Muscle layer of colon (tissue), 2 donors: ENCODE data around the gene NKX1-1.
"Not testable (repeated sequence)": the region's sequence is repeated elsewhere in the genome, so short reads cannot be mapped to it uniquely, and the experiment has no call there.

Experiments
- H3K27ac ChIP-seq: one replicate; pipeline ENCODE4 v1.7.0; 2013; ENCODE audit warnings: low read depth, mild to moderate bottlenecking, low read length, moderate library complexity
- H3K27me3 ChIP-seq, 2 donors: one replicate each; pipeline ENCODE4 v1.7.0; 2013; ENCODE audit warnings: low read length in 2 of 2, mild to moderate bottlenecking in 2 of 2; ENCODE audit not compliant: insufficient read depth in 2 of 2, control insufficient read depth in 1 of 2
- H3K36me3 ChIP-seq: one replicate; pipeline ENCODE4 v1.7.0; 2013; ENCODE audit warnings: mild to moderate bottlenecking, low read length; ENCODE audit not compliant: insufficient read depth
- H3K4me1 ChIP-seq: one replicate; pipeline ENCODE4 v1.7.0; 2013; ENCODE audit warnings: mild to moderate bottlenecking, low read length; ENCODE audit not compliant: insufficient read depth
- H3K4me3 ChIP-seq, 2 donors: one replicate each; pipeline ENCODE4 v1.7.0; 2013; ENCODE audit warnings: low read length in 2 of 2, low read depth in 1 of 2, mild to moderate bottlenecking in 1 of 2, moderate library complexity in 1 of 2
- H3K9ac ChIP-seq: one replicate; pipeline ENCODE4 v1.7.0; 2013; ENCODE audit warnings: low read length
- H3K9me3 ChIP-seq: one replicate; pipeline ENCODE4 v1.7.0; 2013; ENCODE audit warnings: mild to moderate bottlenecking, low read length
- donor health status: abdominal sarcoma.
- donor health status: Adenocarcinoma of cecum.

Gene NKX1-1

DNA sequence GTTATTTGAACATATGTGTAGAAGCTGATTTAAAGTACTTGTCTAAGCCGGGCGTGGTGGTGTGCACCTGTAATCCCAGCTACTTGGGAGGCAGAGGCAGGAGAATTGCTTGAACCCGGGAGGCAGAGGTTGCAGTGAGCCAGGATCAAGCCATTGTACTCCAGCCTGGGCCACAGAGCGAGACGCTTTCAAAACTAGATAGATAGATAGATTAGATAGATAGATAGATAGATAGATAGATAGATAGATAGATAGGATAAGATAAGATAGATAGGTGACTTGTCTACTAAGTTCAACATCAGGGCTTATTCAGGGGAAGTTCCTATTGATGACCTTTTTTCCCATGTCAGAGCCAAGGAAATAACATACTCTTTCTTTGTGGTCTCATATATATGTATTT is 12.9 kb downstream of the NKX1-1 start:
- not testable (repeated sequence) for H3K9me3 ChIP-seq, H3K27me3 ChIP-seq

GRCh38 chr4:1385373-1386340 is 20.6 kb downstream of the NKX1-1 start:
- Histone ChIP-seq H3K27ac (no peak overlapping the region), H3K4me3 (no peak overlapping the region), H3K27me3 (no peaks in the 10 kb centered on the region), H3K9me3 (no peaks in the 10 kb centered on the region), H3K36me3 (peaks cover 7% of the 10 kb centered on the region), H3K9ac (no peak overlapping the region), H3K4me1 (no peaks in the 10 kb centered on the region)

More for the DNA sequence above, 12.9 kb downstream of the NKX1-1 start:
- not testable (repeated sequence) for H3K27ac ChIP-seq, H3K4me3 ChIP-seq, H3K36me3 ChIP-seq, H3K9ac ChIP-seq, H3K4me1 ChIP-seq

- H3K27ac ChIP-seq: no peak overlapping the region
- H3K9ac ChIP-seq: no peak overlapping the region
- no peaks in the 10 kb centered on the region for H3K27me3 ChIP-seq
- H3K36me3 ChIP-seq: peaks cover 7% of the 10 kb centered on the region
- no peaks in the 10 kb centered on the region for H3K9me3 ChIP-seq
- no peaks in the 10 kb centered on the region for H3K4me1 ChIP-seq
- H3K4me3 ChIP-seq: no peak overlapping the region
These were observed 21.4 kb downstream of the NKX1-1 start for GRCh38 chr4:1384675-1385372.

DNA sequence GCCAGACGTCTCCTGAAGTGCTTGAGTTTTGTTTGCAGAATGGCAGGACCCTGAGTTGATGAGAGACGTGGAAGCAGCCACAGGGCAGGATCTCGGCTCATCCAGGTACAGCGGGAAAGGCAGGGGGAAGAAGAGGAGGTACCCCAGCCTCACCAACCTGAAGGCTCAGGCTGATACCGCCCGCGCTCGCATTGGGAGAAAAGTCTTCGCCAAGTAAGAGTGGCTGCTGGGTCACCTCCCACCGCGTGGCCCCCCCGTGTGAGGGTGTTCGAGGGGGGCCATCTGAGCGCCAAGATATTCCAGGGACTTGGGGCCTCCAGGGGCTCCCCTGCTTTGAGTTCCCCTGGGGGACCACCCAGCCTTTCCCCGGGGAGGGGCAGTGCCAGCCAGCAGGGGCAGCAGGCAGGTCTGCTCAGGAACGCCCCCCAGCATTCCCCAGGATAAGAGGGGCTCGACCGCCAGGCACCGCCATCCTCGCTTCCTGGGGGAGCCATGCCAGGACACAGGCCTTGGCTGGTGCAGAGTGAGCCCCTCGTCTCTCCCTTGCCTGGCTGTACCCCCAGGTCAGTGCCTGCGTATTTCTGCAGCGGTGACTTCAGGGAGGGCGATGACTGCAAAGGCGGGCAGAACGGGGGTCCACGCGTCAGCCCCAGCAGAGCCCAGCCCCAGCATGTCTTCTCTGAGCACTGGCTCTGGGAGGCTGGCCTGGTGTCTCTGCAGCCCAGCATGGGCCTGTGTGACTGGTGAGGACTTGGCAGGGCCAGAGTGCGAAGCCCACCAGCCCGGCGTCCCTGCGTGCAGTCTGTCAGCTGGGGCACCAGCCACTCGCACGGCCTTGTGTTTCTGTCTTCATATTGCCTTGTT is 22.3 kb downstream of the NKX1-1 start:
- H3K27ac ChIP-seq: no peak overlapping the region

GRCh38 chr4:1382776-1383727 is 23.2 kb downstream of the NKX1-1 start:
- H3K9ac ChIP-seq: no peak overlapping the region
- H3K9me3 ChIP-seq: no peaks in the 10 kb centered on the region
- H3K4me1 ChIP-seq: no peaks in the 10 kb centered on the region
- H3K36me3 ChIP-seq: peaks cover 7% of the 10 kb centered on the region
- H3K27me3 ChIP-seq: no peaks in the 10 kb centered on the region
- no peak overlapping the region for H3K27ac ChIP-seq
- H3K4me3 ChIP-seq: no peak overlapping the region

More for the DNA sequence above, 22.3 kb downstream of the NKX1-1 start:
- no peaks in the 10 kb centered on the region for H3K27me3 ChIP-seq
- no peaks in the 10 kb centered on the region for H3K9me3 ChIP-seq
- H3K4me3 ChIP-seq: no peak overlapping the region
- H3K4me1 ChIP-seq: no peaks in the 10 kb centered on the region
- peaks cover 7% of the 10 kb centered on the region for H3K36me3 ChIP-seq
- H3K9ac ChIP-seq: no peak overlapping the region

DNA sequence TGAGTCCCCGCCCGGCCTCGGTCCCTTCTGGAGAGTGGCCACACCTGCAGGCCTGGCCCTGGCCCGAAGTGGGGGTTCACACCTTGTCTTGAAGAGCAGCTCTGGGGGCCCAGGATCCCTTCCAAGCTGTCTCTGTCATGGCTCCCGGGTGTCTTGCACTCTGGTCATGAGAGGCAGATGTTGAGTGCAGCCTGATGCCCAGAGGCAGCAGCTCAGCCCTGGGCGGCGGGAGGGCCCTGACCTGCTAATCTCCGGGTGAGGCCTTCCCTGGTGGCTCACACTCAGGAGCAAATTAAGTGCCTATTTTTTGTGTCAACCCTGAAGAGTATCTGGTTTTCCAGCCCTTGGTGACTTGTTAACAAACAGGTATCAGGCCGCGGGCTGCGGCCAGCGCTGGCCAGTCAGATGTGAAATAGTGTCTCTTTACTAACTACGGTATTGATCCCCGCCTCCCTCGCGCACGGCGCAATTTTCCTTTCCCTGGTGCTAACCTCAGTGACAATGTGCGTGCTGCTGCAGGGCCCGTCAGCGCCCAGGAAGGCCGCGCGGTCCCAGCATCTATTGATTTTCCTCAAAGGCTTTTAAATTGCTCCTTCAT is 24.2 kb downstream of the NKX1-1 start:
- no peak overlapping the region for H3K9ac ChIP-seq
- H3K27me3 ChIP-seq: no peaks in the 10 kb centered on the region
- no peak overlapping the region for H3K4me3 ChIP-seq
- H3K36me3 ChIP-seq: peaks cover 7% of the 10 kb centered on the region
- H3K4me1 ChIP-seq: no peaks in the 10 kb centered on the region
- H3K27ac ChIP-seq: no peak overlapping the region
- no peaks in the 10 kb centered on the region for H3K9me3 ChIP-seq

GRCh38 chr4:1381181-1381621 is 25.0 kb downstream of the NKX1-1 start:
- Histone ChIP-seq H3K27ac (no peak overlapping the region), H3K9ac (no peak overlapping the region), H3K4me3 (no peak overlapping the region), H3K36me3 (peaks cover 4% of the 10 kb centered on the region), H3K4me1 (no peaks in the 10 kb centered on the region), H3K9me3 (no peaks in the 10 kb centered on the region), H3K27me3 (no peaks in the 10 kb centered on the region)

DNA sequence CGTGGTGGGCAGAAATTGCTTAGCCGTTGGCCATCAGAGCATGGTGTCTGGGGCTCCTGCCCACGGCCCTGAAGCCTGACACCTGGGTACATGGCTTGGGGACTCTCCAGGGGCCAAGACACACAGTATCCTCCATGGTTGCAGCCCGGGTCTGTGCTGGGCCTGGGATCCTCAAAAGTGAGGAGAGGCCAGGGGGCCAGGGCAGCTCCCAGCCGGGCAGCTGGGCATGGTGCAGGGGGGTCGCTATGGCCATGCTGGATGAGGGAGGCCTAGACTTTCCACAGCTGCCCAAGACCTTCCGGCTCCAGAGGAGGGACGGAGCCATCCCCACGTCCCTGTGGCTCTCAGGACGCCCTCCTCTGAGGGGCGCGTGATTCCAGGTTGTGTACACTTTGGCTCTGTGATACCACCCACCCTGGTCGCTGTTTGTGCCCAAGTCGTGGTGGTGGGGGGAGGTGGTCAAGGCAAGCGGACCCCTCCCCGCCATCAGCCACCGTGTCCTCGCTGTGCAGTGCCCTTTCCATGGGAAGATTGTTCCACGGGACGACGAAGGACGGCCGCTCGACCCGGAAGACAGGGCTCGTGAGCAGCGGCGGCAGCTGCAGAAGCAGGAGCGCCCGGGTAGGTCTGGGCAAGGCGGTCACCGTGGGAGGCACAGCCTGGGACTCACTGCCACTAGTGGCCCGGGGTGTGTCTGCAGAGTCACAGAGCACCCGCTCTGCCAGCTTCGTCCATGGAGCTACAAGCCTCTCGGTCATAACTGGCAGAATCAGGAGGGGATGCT is 25.7 kb downstream of the NKX1-1 start:
- Histone ChIP-seq H3K36me3 (peaks cover 3% of the 10 kb centered on the region), H3K9me3 (no peaks in the 10 kb centered on the region), H3K4me3 (no peak overlapping the region), H3K27me3 (no peaks in the 10 kb centered on the region), H3K9ac (no peak overlapping the region), H3K4me1 (no peaks in the 10 kb centered on the region), H3K27ac (no peak overlapping the region)

- Histone ChIP-seq H3K27me3 (no peaks in the 10 kb centered on the region), H3K27ac (no peak overlapping the region), H3K4me1 (no peaks in the 10 kb centered on the region), H3K36me3 (peaks cover 6% of the 10 kb centered on the region), H3K9ac (no peak overlapping the region), H3K9me3 (no peaks in the 10 kb centered on the region), H3K4me3 (no peak overlapping the region)
These were observed 26.4 kb downstream of the NKX1-1 start for GRCh38 chr4:1379801-1380331.
